WI38 (cell line): ENCODE measurements around the gene L3MBTL4.

Experiments used
- H3K4me3 ChIP-seq: 2 replicates; pipeline ENCODE4 v1.5.1; 2011; ENCODE audit warnings: low read depth, mild to moderate bottlenecking, control low read depth, low read length
- CTCF ChIP-seq: IDR thresholded peaks from 2 replicates; pipeline ENCODE4 v1.5.1; 2012; ENCODE audit warnings: low read depth, mild to moderate bottlenecking, control low read depth, low read length

The L3MBTL4 gene

GRCh38 chr18:6132751-6133368, 281.9 kb downstream of the L3MBTL4 start:
- H3K4me3 ChIP-seq: no peak overlapping the region
- TF ChIP-seq CTCF: no peak

GRCh38 chr18:6120820-6121279, 293.9 kb downstream of the L3MBTL4 start:
- TF ChIP-seq CTCF: no peak
- no peak overlapping the region for H3K4me3 ChIP-seq

GRCh38 chr18:6119761-6120160, 294.9 kb downstream of the L3MBTL4 start:
- TF ChIP-seq CTCF: no peak
- H3K4me3 ChIP-seq: no peak overlapping the region

GRCh38 chr18:6118080-6118479, 296.6 kb downstream of the L3MBTL4 start:
- no peak overlapping the region for H3K4me3 ChIP-seq
- TF ChIP-seq CTCF: no peak

GRCh38 chr18:6115710-6116109, 299.0 kb downstream of the L3MBTL4 start:
- TF ChIP-seq CTCF: no peak
- no peak overlapping the region for H3K4me3 ChIP-seq

GRCh38 chr18:6113650-6114049, 301.1 kb downstream of the L3MBTL4 start:
- no peak overlapping the region for H3K4me3 ChIP-seq
- TF ChIP-seq CTCF: no peak

GRCh38 chr18:6111726-6112125, 303.0 kb downstream of the L3MBTL4 start:
- no peak for TF ChIP-seq CTCF

More at GRCh38 chr18:6111726-6112125, 303.0 kb downstream of the L3MBTL4 start:
- no peak overlapping the region for H3K4me3 ChIP-seq
